Spinal cord (tissue), 10 donors: Measurements from ENCODE around the gene NARF. TPM values are rescaled to one million over a fixed set of nuclear protein-coding genes. Genes with fewer than 3 reads are reported as not detected.
"Not testable (repeated sequence)": the region's sequence is repeated elsewhere in the genome, so short reads cannot be mapped to it uniquely, and the experiment has no call there.

Experiments used
- DNase-seq, 6 donors: peaks; one replicate each; pipeline versions ENCODE4 v3.0.0 to v3.0.0-alpha.2; 2013 to 2015; ENCODE audit warnings: low spot score in 6 of 6, low read depth in 4 of 6
- H3K27ac ChIP-seq: one replicate; pipeline ENCODE4 v1.5.1; 2013; ENCODE audit warnings: low read depth, low read length, control low read depth
- H3K27me3 ChIP-seq: one replicate; pipeline ENCODE4 v1.6.1; 2013; ENCODE audit warnings: low read length; ENCODE audit not compliant: control insufficient read depth, insufficient read depth
- H3K36me3 ChIP-seq: one replicate; pipeline ENCODE4 v1.6.1; 2013; ENCODE audit warnings: low read length; ENCODE audit not compliant: control insufficient read depth, insufficient read depth
- H3K4me1 ChIP-seq: one replicate; pipeline ENCODE4 v1.6.1; 2013; ENCODE audit warnings: low read length; ENCODE audit not compliant: control insufficient read depth, insufficient read depth
- H3K4me3 ChIP-seq: one replicate; pipeline ENCODE4 v1.5.1; 2013; ENCODE audit warnings: low read depth, low read length, control low read depth
- H3K9me3 ChIP-seq: one replicate; pipeline ENCODE4 v1.6.1; 2013; ENCODE audit warnings: low read length; ENCODE audit not compliant: control insufficient read depth, insufficient read depth
- WGBS: methylation state at CpG from one replicate; pipeline ENCODE4 v1.1.5; 2013; ENCODE audit warnings: missing lambda C conversion rate; ENCODE audit not compliant: insufficient coverage; 5-methylcytosine and 5-hydroxymethylcytosine counted together
- long read RNA-seq, 4 donors: transcript quantifications; one replicate each; lab custom pipeline, GENCODE V29; 2026
- polyA plus RNA-seq, 2 donors: library from polyadenylated mRNA; unstranded; fragments of 120-200 nt; gene quantifications; one replicate each; pipeline ENCODE4 v1.2.1, GENCODE V29; 2013; ENCODE audit not compliant: insufficient read length in 2 of 2
- total RNA-seq, 2 donors: library from RNA; depleted of rRNA in 1 of 2; stranded (reverse); fragments of 120-200 nt in 1 of 2; fragments of >200 nt in 1 of 2; gene quantifications; one replicate each; pipeline versions ENCODE4 v1.2.3 to v1.2.4, GENCODE V29; 2013 to 2014
- donor health status: healthy.

Gene NARF
- 10 to 100 TPM; 31.1 to 50.2 TPM for total RNA-seq
- 100 to 1,000 TPM; 102 to 124 TPM for polyA plus RNA-seq
- long read RNA-seq, donor 1, transcript NARF-201 (11 exons, 3,949 nt) = major isoform, 7 of 20 reads
- long read RNA-seq, donor 1, partial matches to known transcripts = 10 of 20 reads
- long read RNA-seq, donor 1, other reads (novel, unspliced or antisense) = 0 of 20 reads
- long read RNA-seq, donor 2, partial matches to known transcripts = 0 of 4 reads
- long read RNA-seq, donor 2, other reads (novel, unspliced or antisense) = 0 of 4 reads
- long read RNA-seq, donor 3, transcript NARF-201 (11 exons, 3,949 nt) = major isoform, 6 of 14 reads
- long read RNA-seq, donor 3, partial matches to known transcripts = 7 of 14 reads
- long read RNA-seq, donor 3, other reads (novel, unspliced or antisense) = 0 of 14 reads
- long read RNA-seq, donor 4, transcript NARF-201 (11 exons, 3,949 nt) = major isoform, 17 of 35 reads
- long read RNA-seq, donor 4, partial matches to known transcripts = 13 of 35 reads
- long read RNA-seq, donor 4, other reads (novel, unspliced or antisense) = 0 of 35 reads

GRCh38 chr17:82458179-82458884, at the start of gene NARF:
TSS of gene NARF (plus strand) at chr17:82458741. CDS start at chr17:82458804, 63 bp downstream.
- Histone ChIP-seq H3K4me3 (peak within 1 kb of the TSS; percentile 81), H3K27ac (peak within 1 kb of the TSS; percentile 98), H3K27me3 (no peaks in the 10 kb centered on the region), H3K36me3 (peaks cover 34% of the 10 kb centered on the region), H3K4me1 (peaks cover 14% of the 10 kb centered on the region), H3K9me3 (no peaks in the 10 kb centered on the region)
- 0% methylated on average over 85 of the region's 85 CpGs for WGBS
- DNase-seq = peak; percentile 84 to 100 (median 98)

- H3K27me3 ChIP-seq = no peaks in the 10 kb centered on the region
- no peak overlapping the region for H3K27ac ChIP-seq
- peaks cover 65% of the 10 kb centered on the region for H3K36me3 ChIP-seq
- H3K9me3 ChIP-seq = no peaks in the 10 kb centered on the region
- H3K4me1 ChIP-seq = no peaks in the 10 kb centered on the region
- no peak for DNase-seq
- WGBS = 89% methylated on average over 21 of the region's 21 CpGs
- no peak overlapping the region for H3K4me3 ChIP-seq
These were observed 49.6 kb upstream of the NARF start for GRCh38 chr17:82408938-82409318.

GRCh38 chr17:82410014-82410716, 48.4 kb upstream of the NARF start:
- H3K4me3 ChIP-seq = no peak overlapping the region
- WGBS = 88% methylated on average over 12 of the region's 14 CpGs
- H3K27ac ChIP-seq = no peak overlapping the region
- no peak for DNase-seq
- H3K4me1 ChIP-seq = peaks cover 10% of the 10 kb centered on the region
- peaks cover 63% of the 10 kb centered on the region for H3K36me3 ChIP-seq
- no peaks in the 10 kb centered on the region for H3K9me3 ChIP-seq
- no peaks in the 10 kb centered on the region for H3K27me3 ChIP-seq

GRCh38 chr17:82411396-82412053, 47.0 kb upstream of the NARF start:
- H3K36me3 ChIP-seq = peaks cover 59% of the 10 kb centered on the region
- 92% methylated on average over 20 of the region's 24 CpGs for WGBS
- no peaks in the 10 kb centered on the region for H3K27me3 ChIP-seq
- H3K4me1 ChIP-seq = peaks cover 10% of the 10 kb centered on the region
- no peak overlapping the region for H3K4me3 ChIP-seq
- no peak overlapping the region for H3K27ac ChIP-seq
- DNase-seq = no peak
- no peaks in the 10 kb centered on the region for H3K9me3 ChIP-seq

GRCh38 chr17:82412081-82412480, 46.5 kb upstream of the NARF start:
- H3K9me3 ChIP-seq, H3K27ac ChIP-seq, H3K27me3 ChIP-seq, DNase-seq, H3K4me3 ChIP-seq: not testable (repeated sequence)
- 95% methylated on average over 12 of the region's 16 CpGs for WGBS
- Histone ChIP-seq H3K4me1 (peaks cover 10% of the 10 kb centered on the region), H3K36me3 (peaks cover 59% of the 10 kb centered on the region)

GRCh38 chr17:82412535-82413520, 45.7 kb upstream of the NARF start:
- H3K27me3 ChIP-seq = no peaks in the 10 kb centered on the region
- DNase-seq = no peak
- H3K36me3 ChIP-seq = peaks cover 53% of the 10 kb centered on the region
- H3K27ac ChIP-seq = no peak overlapping the region
- H3K4me1 ChIP-seq = peaks cover 12% of the 10 kb centered on the region
- H3K4me3 ChIP-seq = no peak overlapping the region
- H3K9me3 ChIP-seq = no peaks in the 10 kb centered on the region
- 90% methylated on average over 24 of the region's 29 CpGs for WGBS

- Histone ChIP-seq H3K4me1 (peaks cover 17% of the 10 kb centered on the region), H3K36me3 (peaks cover 40% of the 10 kb centered on the region), H3K4me3 (no peak overlapping the region), H3K27me3 (no peaks in the 10 kb centered on the region), H3K27ac (no peak overlapping the region), H3K9me3 (no peaks in the 10 kb centered on the region)
- WGBS = 24% methylated on average over 36 of the region's 38 CpGs
- DNase-seq = peak in 5 of 6 donors; percentile 51 to 92 (median 69)
These were observed 43.8 kb upstream of the NARF start for GRCh38 chr17:82414548-82415281.

GRCh38 chr17:82415336-82415735, 43.2 kb upstream of the NARF start:
- Histone ChIP-seq H3K36me3 (peaks cover 37% of the 10 kb centered on the region), H3K27ac (no peak overlapping the region), H3K9me3 (no peaks in the 10 kb centered on the region), H3K27me3 (no peaks in the 10 kb centered on the region), H3K4me3 (no peak overlapping the region), H3K4me1 (peaks cover 17% of the 10 kb centered on the region)
- WGBS = 87% methylated on average over 22 of the region's 26 CpGs
- no peak for DNase-seq
